Measurements from ENCODE around the gene HTR6.

The HTR6 gene

GRCh38 chr1:19656780-19657466 lies 7.8 kb upstream of the HTR6 start:
- no peak for DNase-seq (ENCODE audit: low spot score)

DNA sequence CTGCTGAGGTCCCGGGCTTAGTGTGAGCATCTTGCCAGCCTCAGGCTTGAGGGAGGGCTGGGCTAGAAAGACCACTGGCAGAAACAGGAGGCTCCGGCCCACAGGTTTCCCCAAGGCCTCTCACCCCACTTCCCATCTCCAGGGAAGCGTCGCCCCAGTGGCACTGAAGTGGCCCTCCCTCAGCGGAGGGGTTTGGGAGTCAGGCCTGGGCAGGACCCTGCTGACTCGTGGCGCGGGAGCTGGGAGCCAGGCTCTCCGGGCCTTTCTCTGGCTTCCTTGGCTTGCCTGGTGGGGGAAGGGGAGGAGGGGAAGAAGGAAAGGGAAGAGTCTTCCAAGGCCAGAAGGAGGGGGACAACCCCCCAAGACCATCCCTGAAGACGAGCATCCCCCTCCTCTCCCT lies 7.2 kb upstream of the HTR6 start:
- DNase-seq (ENCODE audit: low spot score): no peak

DNA sequence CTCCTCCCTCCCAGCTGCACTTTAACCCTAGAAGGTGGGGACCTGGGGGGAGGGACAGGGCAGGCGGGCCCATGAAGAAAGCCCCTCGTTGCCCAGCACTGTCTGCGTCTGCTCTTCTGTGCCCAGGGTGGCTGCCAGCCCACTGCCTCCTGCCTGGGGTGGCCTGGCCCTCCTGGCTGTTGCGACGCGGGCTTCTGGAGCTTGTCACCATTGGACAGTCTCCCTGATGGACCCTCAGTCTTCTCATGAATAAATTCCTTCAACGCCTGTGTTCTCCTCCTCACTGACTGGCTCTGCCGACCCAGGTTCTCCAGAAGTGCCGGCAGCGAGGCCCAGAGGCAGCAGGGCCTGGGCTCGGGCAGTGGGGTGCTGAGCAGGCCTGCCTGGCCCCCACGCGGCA lies 6.5 kb upstream of the HTR6 start:
- no peak for DNase-seq (ENCODE audit: low spot score)

GRCh38 chr1:19661721-19662228 lies 2.9 kb upstream of the HTR6 start:
- DNase-seq (ENCODE audit: low spot score): no peak

GRCh38 chr1:19662313-19662712 lies 2.4 kb upstream of the HTR6 start:
- DNase-seq (ENCODE audit: low spot score): no peak

- DNase-seq (ENCODE audit: low spot score): no peak
Observed at GRCh38 chr1:19665186-19665495, 466 bp downstream of the HTR6 start.

GRCh38 chr1:19665496-19666465 lies 1.1 kb downstream of the HTR6 start:
- no peak for DNase-seq (ENCODE audit: low spot score)

- no peak for DNase-seq (ENCODE audit: low spot score)
Observed at GRCh38 chr1:19668888-19669287, 4.2 kb downstream of the HTR6 start.

DNA sequence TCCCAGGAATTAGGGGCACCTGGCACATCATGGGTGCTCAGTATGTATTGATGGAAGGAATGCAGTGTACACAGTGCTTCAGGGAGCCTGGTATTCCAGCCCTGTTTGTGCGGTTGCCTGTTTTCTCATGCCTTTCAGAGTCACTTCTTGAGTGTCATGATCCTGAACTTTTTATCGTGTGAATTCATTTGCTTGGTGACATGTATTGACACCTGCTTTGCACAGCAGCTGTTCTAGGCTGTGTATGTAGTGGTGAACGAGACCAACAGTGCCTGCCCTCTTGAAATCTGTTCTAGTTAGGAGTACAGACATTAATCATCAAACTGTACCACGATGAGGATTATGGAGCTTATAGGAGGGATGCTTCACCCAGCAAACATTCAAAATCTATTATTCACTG lies 6.1 kb downstream of the HTR6 start:
- no peak for DNase-seq (ENCODE audit: low spot score)

GRCh38 chr1:19672237-19672636 lies 7.6 kb downstream of the HTR6 start:
- no peak for DNase-seq (ENCODE audit: low spot score)

DNA sequence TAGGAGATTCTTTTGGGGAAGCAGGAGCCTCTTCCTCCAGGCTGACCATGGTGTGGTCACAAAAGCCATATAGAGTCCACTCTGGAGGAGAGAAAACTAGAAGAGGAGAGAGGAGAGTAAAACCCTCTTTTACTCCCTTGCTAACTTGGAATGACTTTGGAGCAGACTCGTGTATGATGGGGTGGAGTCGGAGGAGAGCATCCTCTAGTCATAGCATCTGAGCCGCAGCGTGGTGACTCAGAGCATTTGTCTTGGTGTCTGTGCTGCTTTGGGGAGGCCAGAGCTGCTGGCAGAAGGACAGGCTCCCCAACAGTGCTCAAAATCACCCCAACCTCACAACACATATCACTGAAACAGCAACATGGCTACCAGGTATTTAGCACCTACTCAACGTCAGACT lies 11.1 kb downstream of the HTR6 start:
- no peak for DNase-seq (ENCODE audit: low spot score)

DNA sequence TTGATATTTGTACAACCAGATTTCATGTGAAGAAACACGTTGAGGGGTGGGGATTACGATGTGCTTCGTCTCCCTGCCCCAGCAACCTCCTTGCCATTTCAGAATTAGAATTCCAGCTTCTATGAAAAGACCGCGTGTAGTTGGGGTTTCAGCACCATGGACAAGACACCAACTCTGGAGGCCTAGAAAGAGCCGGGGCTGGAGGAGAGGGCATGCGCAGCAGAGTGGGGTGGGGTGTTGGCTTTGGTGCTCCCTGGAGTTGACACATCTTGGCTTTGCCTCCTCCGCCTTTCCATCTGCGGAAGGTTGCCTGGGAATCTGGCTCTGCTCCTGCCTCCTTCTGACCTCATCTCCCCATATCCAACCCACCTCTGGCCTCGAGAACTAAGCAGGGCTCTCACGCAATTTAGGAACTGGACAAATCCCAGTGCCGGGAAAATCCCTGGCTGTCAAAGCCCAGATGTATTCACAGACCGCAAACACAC lies 11.8 kb downstream of the HTR6 start:
- DNase-seq (ENCODE audit: low spot score): peak; percentile 88

GRCh38 chr1:19678493-19678892 lies 13.8 kb downstream of the HTR6 start:
- DNase-seq (ENCODE audit: low spot score): no peak

GRCh38 chr1:19678931-19679453 lies 14.3 kb downstream of the HTR6 start:
- DNase-seq (ENCODE audit: low spot score): no peak

- no peak for DNase-seq (ENCODE audit: low spot score)
Observed at GRCh38 chr1:19679691-19680090, 15.0 kb downstream of the HTR6 start.

GRCh38 chr1:19680644-19681043 lies 16.0 kb downstream of the HTR6 start:
- no peak for DNase-seq (ENCODE audit: low spot score)

DNA sequence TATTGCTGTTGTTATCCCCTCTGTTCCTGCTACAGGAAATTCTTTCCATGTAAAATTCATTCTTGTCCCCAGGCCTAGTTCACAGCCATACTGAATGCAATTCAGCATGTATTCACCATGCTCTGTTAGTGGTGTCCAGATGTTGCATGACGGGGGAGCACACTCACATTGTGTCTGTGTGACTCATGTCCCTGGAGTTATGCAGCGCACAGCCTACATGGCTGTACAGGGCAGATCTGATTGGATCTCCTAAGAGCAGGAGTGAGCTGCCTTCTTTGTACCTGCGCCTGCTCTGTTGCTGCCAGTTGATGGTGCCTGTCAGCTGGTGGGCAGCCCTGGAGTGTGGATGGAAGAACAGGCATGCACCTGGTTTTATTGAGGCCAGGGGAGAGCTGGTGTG lies 17.6 kb downstream of the HTR6 start:
- peak; percentile 85 for DNase-seq (ENCODE audit: low spot score)

GRCh38 chr1:19682901-19683300 lies 18.2 kb downstream of the HTR6 start:
- DNase-seq (ENCODE audit: low spot score): no peak

- DNase-seq (ENCODE audit: low spot score): no peak
Observed at GRCh38 chr1:19683351-19683750, 18.7 kb downstream of the HTR6 start.

- no peak for DNase-seq (ENCODE audit: low spot score)
Observed at GRCh38 chr1:19684677-19685076, 20.0 kb downstream of the HTR6 start.

- DNase-seq (ENCODE audit: low spot score): no peak
Observed at GRCh38 chr1:19685994-19686393, 21.3 kb downstream of the HTR6 start.

DNA sequence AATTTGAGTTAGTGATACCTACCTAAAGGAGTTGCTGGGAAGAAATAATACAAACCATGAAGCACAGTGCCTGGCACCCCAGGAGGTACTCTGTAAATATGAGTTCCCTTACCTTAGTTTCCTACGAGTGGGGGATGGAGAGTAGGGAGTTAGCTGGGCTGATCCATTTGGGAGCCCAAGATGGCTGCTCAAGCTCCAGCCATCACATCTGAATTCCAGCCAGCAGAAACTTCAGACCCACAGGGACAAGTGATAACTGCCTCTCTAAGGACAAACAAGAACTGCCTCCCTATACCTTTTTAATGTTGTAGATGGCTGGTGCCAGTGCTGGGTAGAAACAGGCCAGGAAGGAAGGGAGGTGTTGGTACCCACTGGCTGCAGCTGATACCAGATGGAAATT lies 22.7 kb downstream of the HTR6 start:
- DNase-seq (ENCODE audit: low spot score): no peak
